Thyroid gland (tissue), 4 donors: ENCODE data around the gene ATP5PO.

Experiments
- CTCF ChIP-seq, 6 experiments: fragments of 200-600 bp in 3 of 6; fragments of 450-650 bp in 3 of 6; sonication (generic) in 3 of 6; IDR thresholded peaks; one replicate each; pipeline ENCODE4 v1.5.1; 2016 to 2019; ENCODE audit warnings: antibody characterized with exemption in 6 of 6, mild to moderate bottlenecking in 2 of 6, inconsistent platforms in 1 of 6, moderate library complexity in 1 of 6
- POLR2A ChIP-seq, 2 donors: fragments of 450-650 bp; IDR thresholded peaks; one replicate each; pipeline ENCODE4 v1.6.1; 2017; ENCODE audit warnings: antibody characterized with exemption in 2 of 2, mild to moderate bottlenecking in 2 of 2, moderate library complexity in 1 of 2

- no peak for TF ChIP-seq CTCF (IDR thresholded peaks at IDR 0.05)
- TF ChIP-seq POLR2A (IDR thresholded peaks at IDR 0.05): no peak
Observed at GRCh38 chr21:33944185-33944763, 28.7 kb upstream of the ATP5PO start.
